H1 (cell line): ENCODE data around the gene INAFM1. TPM values are rescaled to one million over a fixed set of nuclear protein-coding genes. Genes with fewer than 3 reads are reported as not detected.

Source experiments
- CTCF ChIA-PET: fragments of 300-600 bp; sonication (Branson Sonifier 250); formaldehyde crosslinking; loops from one replicate; lab custom pipeline; 2021; ENCODE audit not compliant: partially characterized antibody; lab: Charles Lee
- POLR2A ChIA-PET: fragments of 300-600 bp; sonication (Branson Sonifier 250); formaldehyde crosslinking; loops from one replicate; lab custom pipeline; 2021; ENCODE audit warnings: inconsistent platforms; ENCODE audit not compliant: partially characterized antibody; lab: Charles Lee
- DNase-seq, 2 experiments: peaks; one replicate each; pipeline versions ENCODE4 v3.0.0 to v3.0.0-alpha.2; 2010 to 2022; ENCODE audit warnings: low spot score in 2 of 2, low read depth in 1 of 2, mixed read lengths in 1 of 2
- FAIRE-seq: peaks from 2 replicates; lab custom pipeline; 2011; peaks lifted over from hg19 to GRCh38; lab: Jason Lieb, UNC
- H2AFZ ChIP-seq: 2 replicates; pipeline ENCODE4 v1.8.1; 2012; ENCODE audit warnings: low read length, inconsistent platforms
- H2AK5ac ChIP-seq: 2 replicates; pipeline ENCODE4 v1.6.1; 2013; ENCODE audit warnings: low read depth, low read length
- H2BK120ac ChIP-seq: replicated peaks from 2 replicates; pipeline ENCODE3; 2013; ENCODE audit warnings: low read depth, low read length, inconsistent platforms
- H2BK12ac ChIP-seq: 2 replicates; pipeline ENCODE4 v1.6.1; 2013; ENCODE audit warnings: low read depth, low read length
- H2BK15ac ChIP-seq: 2 replicates; pipeline ENCODE4 v1.6.1; 2013; ENCODE audit warnings: low read length
- H2BK20ac ChIP-seq: 2 replicates; pipeline ENCODE4 v1.6.1; 2013; ENCODE audit warnings: low read length
- H2BK5ac ChIP-seq: 2 replicates; pipeline ENCODE4 v1.6.1; 2013; ENCODE audit warnings: low read depth, low read length
- H3K14ac ChIP-seq: 2 replicates; pipeline ENCODE4 v1.6.1; 2013; ENCODE audit warnings: inconsistent platforms; ENCODE audit not compliant: insufficient read length
- H3K18ac ChIP-seq: 2 replicates; pipeline ENCODE4 v1.6.1; 2013; ENCODE audit warnings: low read length; ENCODE audit errors: extremely low read depth
- H3K23ac ChIP-seq: 2 replicates; pipeline ENCODE4 v1.6.1; 2013; ENCODE audit warnings: inconsistent platforms; ENCODE audit not compliant: insufficient read length
- H3K23me2 ChIP-seq: 2 replicates; pipeline ENCODE4 v1.6.1; 2013; ENCODE audit warnings: low read depth, low read length
- H3K27ac ChIP-seq: 2 replicates; pipeline ENCODE4 v1.6.1; 2011; ENCODE audit warnings: low read depth, low read length, inconsistent platforms
- H3K27me3 ChIP-seq, 4 experiments: replicated peaks in 1 of 4; 1 replicate in 1 of 4; 2 replicates in 3 of 4; pipeline versions ENCODE4 v1.6.1 to v1.8.1; 2011 to 2013; ENCODE audit warnings: low read length in 3 of 4, mild to moderate bottlenecking in 3 of 4, inconsistent platforms in 2 of 4, mixed read lengths in 2 of 4, moderate library complexity in 1 of 4; ENCODE audit not compliant: control insufficient read depth in 3 of 4, insufficient read depth in 3 of 4; ENCODE audit errors: extremely low read depth in 1 of 4
- H3K36me3 ChIP-seq, 4 experiments: 2 replicates each; pipeline versions ENCODE4 v1.6.1 to v1.8.1; 2011 to 2013; ENCODE audit warnings: mild to moderate bottlenecking in 4 of 4, low read length in 3 of 4, moderate library complexity in 2 of 4, control low read depth in 1 of 4, inconsistent platforms in 1 of 4; ENCODE audit not compliant: insufficient read depth in 4 of 4, control insufficient read depth in 2 of 4
- H3K4ac ChIP-seq: replicated peaks from 2 replicates; pipeline ENCODE3; 2013; ENCODE audit warnings: low read length, low read depth, mixed read lengths, inconsistent platforms; ENCODE audit not compliant: insufficient read length
- H3K4me1 ChIP-seq, 4 experiments: replicated peaks in 1 of 4; 1 replicate in 1 of 4; 2 replicates in 3 of 4; pipeline versions ENCODE4 v1.6.1 to v1.8.1; 2011 to 2013; ENCODE audit warnings: low read length in 3 of 4, inconsistent platforms in 2 of 4, mixed read lengths in 1 of 4; ENCODE audit not compliant: insufficient read depth in 4 of 4, control insufficient read depth in 3 of 4
- H3K4me2 ChIP-seq, 2 experiments: 2 replicates each; pipeline versions ENCODE4 v1.6.1 to v1.8.1; 2011 to 2013; ENCODE audit warnings: low read depth in 2 of 2, low read length in 2 of 2, control low read depth in 1 of 2, inconsistent platforms in 1 of 2, mild to moderate bottlenecking in 1 of 2; ENCODE audit not compliant: insufficient read depth in 1 of 2
- H3K4me3 ChIP-seq, 4 experiments: fragments of 200-600, 300-600 bp in 1 of 4; sonication (generic), shearing (Covaris generic), sonication (Bioruptor Twin) in 1 of 4; 2 replicates each; pipeline versions ENCODE4 v1.5.1 to v1.8.1; 2011 to 2016; ENCODE audit warnings: low read length in 4 of 4, low read depth in 3 of 4, control low read depth in 2 of 4, inconsistent platforms in 2 of 4, mild to moderate bottlenecking in 2 of 4, mixed read lengths in 1 of 4, moderate library complexity in 1 of 4; ENCODE audit not compliant: insufficient read depth in 2 of 4; ENCODE audit errors: extremely low read depth in 1 of 4
- H3K56ac ChIP-seq: replicated peaks from 2 replicates; pipeline ENCODE3; 2013; ENCODE audit warnings: low read depth, mild to moderate bottlenecking, mixed read lengths, low read length, inconsistent platforms; ENCODE audit not compliant: insufficient read length
- H3K79me1 ChIP-seq: 2 replicates; pipeline ENCODE4 v1.6.1; 2013; ENCODE audit warnings: low read depth, low read length, control low read depth
- H3K79me2 ChIP-seq, 2 experiments: 2 replicates each; pipeline versions ENCODE4 v1.6.1 to v1.8.1; 2012 to 2013; ENCODE audit warnings: low read length in 2 of 2, mild to moderate bottlenecking in 2 of 2, inconsistent platforms in 1 of 2; ENCODE audit not compliant: insufficient read depth in 2 of 2, control insufficient read depth in 1 of 2
- H3K9ac ChIP-seq, 4 experiments: replicated peaks in 1 of 4; 1 replicate in 1 of 4; 2 replicates in 3 of 4; pipeline versions ENCODE4 v1.6.1 to v1.8.1; 2011 to 2013; ENCODE audit warnings: low read depth in 3 of 4, low read length in 3 of 4, control low read depth in 2 of 4, mild to moderate bottlenecking in 2 of 4, moderate library complexity in 2 of 4, inconsistent platforms in 1 of 4; ENCODE audit errors: extremely low read depth in 1 of 4
- H3K9me3 ChIP-seq, 2 experiments: 2 replicates each; pipeline versions ENCODE4 v1.6.1 to v1.8.1; 2012 to 2013; ENCODE audit warnings: mild to moderate bottlenecking in 2 of 2, moderate library complexity in 2 of 2, control low read depth in 1 of 2, inconsistent platforms in 1 of 2, low read depth in 1 of 2, low read length in 1 of 2, mixed read lengths in 1 of 2; ENCODE audit not compliant: insufficient read depth in 2 of 2
- H4K20me1 ChIP-seq, 2 experiments: replicated peaks in 1 of 2; 2 replicates each; pipeline versions ENCODE3 to v1.8.1; 2011 to 2013; ENCODE audit warnings: inconsistent platforms in 2 of 2, low read length in 2 of 2, mild to moderate bottlenecking in 1 of 2; ENCODE audit not compliant: insufficient read depth in 2 of 2, control insufficient read depth in 1 of 2
- H4K5ac ChIP-seq: 2 replicates; pipeline ENCODE4 v1.6.1; 2013; ENCODE audit warnings: low read length, low read depth, mixed read lengths, inconsistent platforms; ENCODE audit not compliant: insufficient read length
- H4K8ac ChIP-seq: 2 replicates; pipeline ENCODE4 v1.8.0; 2013; ENCODE audit warnings: mild to moderate bottlenecking, moderate library complexity, low read length, inconsistent platforms; ENCODE audit not compliant: insufficient read depth; ENCODE audit errors: extremely low read depth
- H4K91ac ChIP-seq: replicated peaks from 2 replicates; pipeline ENCODE3; 2013; ENCODE audit warnings: low read length, mixed read lengths, inconsistent platforms; ENCODE audit not compliant: insufficient read length
- BCL11A ChIP-seq, 2 experiments: IDR thresholded peaks; one replicate each; pipeline ENCODE4 v1.6.1; 2011; ENCODE audit warnings: low read depth in 2 of 2, low read length in 2 of 2, mild to moderate bottlenecking in 2 of 2
- FOSL1 ChIP-seq: IDR thresholded peaks from 2 replicates; pipeline ENCODE4 v1.6.1; 2011; ENCODE audit warnings: mild to moderate bottlenecking, low read depth, low read length, moderate library complexity; ENCODE audit not compliant: insufficient read depth
- GABPA ChIP-seq: IDR thresholded peaks from 2 replicates; pipeline ENCODE4 v1.6.1; 2011; ENCODE audit warnings: mild to moderate bottlenecking, low read length, moderate library complexity, borderline replicate concordance; ENCODE audit not compliant: insufficient read depth
- GTF2F1 ChIP-seq: IDR thresholded peaks from 2 replicates; pipeline ENCODE4 v1.6.1; 2012; ENCODE audit warnings: low read depth, low read length, improper control_type of control experiment, borderline replicate concordance
- KDM1A ChIP-seq: fragments of 200-600, 300-600 bp; sonication (generic); IDR thresholded peaks from 2 replicates; pipeline ENCODE4 v1.7.1; 2016; ENCODE audit warnings: mild to moderate bottlenecking, low read length, borderline replicate concordance
- NANOG ChIP-seq: IDR thresholded peaks from 2 replicates; pipeline ENCODE4 v1.6.1; 2011; ENCODE audit warnings: low read length, low read depth, mild to moderate bottlenecking, inconsistent platforms; ENCODE audit not compliant: insufficient read depth, poor library complexity, severe bottlenecking
- NRF1 ChIP-seq: IDR thresholded peaks from 2 replicates; pipeline ENCODE4 v1.6.1; 2011; ENCODE audit warnings: mild to moderate bottlenecking, low read depth, low read length, improper control_type of control experiment
- RNF2 ChIP-seq: fragments of 200-900, 300-1000 bp; sonication (generic); IDR thresholded peaks from 2 replicates; pipeline ENCODE4 v1.7.1; 2016; ENCODE audit warnings: borderline replicate concordance, low read depth, mild to moderate bottlenecking, antibody characterized with exemption, low read length; ENCODE audit not compliant: poor library complexity, severe bottlenecking; ENCODE audit errors: missing control alignments
- SAP30 ChIP-seq: fragments of 300-600 bp; sonication (generic); IDR thresholded peaks from 2 replicates; pipeline ENCODE4 v1.7.1; 2012; ENCODE audit warnings: low read length, moderate library complexity, mild to moderate bottlenecking, inconsistent platforms; ENCODE audit not compliant: insufficient read depth, insufficient replicate concordance
- TBP ChIP-seq: IDR thresholded peaks from 2 replicates; pipeline ENCODE4 v1.6.1; 2011; ENCODE audit warnings: low read depth, low read length, improper control_type of control experiment
- WGBS, 2 experiments: shearing (Covaris generic) in 1 of 2; methylation state at CpG; one replicate each; pipeline versions ENCODE4 v1.1.6 to v1.1.7; 2013 to 2015; ENCODE audit warnings: low lambda C conversion rate in 2 of 2, mixed read lengths in 2 of 2, inconsistent platforms in 1 of 2, low coverage in 1 of 2, missing lambda C conversion rate in 1 of 2; ENCODE audit not compliant: insufficient replicate concordance in 2 of 2, insufficient coverage in 1 of 2, insufficient read length in 1 of 2; ENCODE audit errors: extremely low coverage in 1 of 2, missing lambda C conversion rate in 1 of 2; 5-methylcytosine and 5-hydroxymethylcytosine counted together
- polyA plus RNA-seq, 7 experiments: library from polyadenylated mRNA; depleted of rRNA in 3 of 7; stranded (reverse) in 5 of 7; unstranded in 2 of 7; fragments of >200 nt in 5 of 7; fragments of 200-250 nt in 2 of 7; gene quantifications; 1 replicate in 5 of 7; 2 replicates in 1 of 7; 4 replicates in 1 of 7; pipeline versions ENCODE4 v1.2.1 to v1.2.3, GENCODE V29; 2011 to 2013; ENCODE audit warnings: missing spikeins in 2 of 7, mixed read lengths in 2 of 7
- total RNA-seq: library from RNA; stranded (reverse); fragmentation: NEBNext Ultra II Directional; extraction: Animal tissue kit (Norgen Biotek cat#: 25700); gene quantifications from 2 replicates; pipeline ENCODE4 v1.2.1, GENCODE V29; 2021

INAFM1 gene
- total and polyA plus RNA-seq, 2 of the 8 experiments (the other 6 are each of a cell fraction or from before 2014, with no cell fraction given): 2.6 to 3.4 TPM

DNA sequence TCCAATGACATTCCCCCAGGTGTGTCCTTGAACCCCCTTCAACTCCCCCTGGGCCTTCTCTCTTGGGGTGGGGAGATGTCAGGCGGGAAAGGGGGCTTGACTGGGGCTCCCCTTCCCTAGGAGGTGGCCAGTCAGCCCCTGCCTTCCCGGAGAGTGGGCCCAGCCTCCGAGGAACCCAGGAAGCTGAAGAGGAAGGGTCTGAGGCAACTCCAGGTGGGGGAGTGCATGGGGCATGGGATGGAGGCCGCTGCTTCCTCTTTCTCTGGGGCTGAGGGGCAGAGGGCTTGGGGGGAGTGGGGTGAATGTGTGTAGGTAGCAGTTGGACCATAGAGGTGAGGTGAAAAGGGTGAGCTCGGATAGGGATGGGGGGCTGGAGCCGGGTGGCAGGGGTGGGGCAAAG, 2.7 kb upstream of the INAFM1 start:
- ChIA-PET POLR2A (interaction anchor here (0.6 to 6.2 kb wide), 11 partner anchors 11 to 434 kb away, joined by 3 to 49 read pairs (median 3); partner anchors contain the start of genes CCDC9 and ZC3H4), CTCF (interaction anchor here (0.9 to 1.7 kb wide), 5 partner anchors 10 to 156 kb away, joined by 3 to 6 read pairs (median 4); partner anchors contain the start of gene CCDC9)
- no peak overlapping the region for H4K91ac ChIP-seq
- peaks cover 3 to 20% of the 10 kb centered on the region in 2 experiments for H4K20me1 ChIP-seq
- no peak overlapping the region for H3K4ac ChIP-seq
- no peak overlapping the region for H2AK5ac ChIP-seq
- peaks cover 0 to 10% (median 6%) of the 10 kb centered on the region in 4 experiments; a peak in 5 of 7 replicates for H3K27me3 ChIP-seq
- H2BK12ac ChIP-seq: no peak overlapping the region
- no peaks in the 10 kb centered on the region for H3K9me3 ChIP-seq
- no peak overlapping the region for H2BK15ac ChIP-seq
- H2BK5ac ChIP-seq: no peak overlapping the region
- H3K9ac ChIP-seq: no peak overlapping the region
- H3K18ac ChIP-seq: no peak overlapping the region
- H4K8ac ChIP-seq: no peak overlapping the region; the same call in 1 of the 2 replicates
- no peak overlapping the region for H3K27ac ChIP-seq
- no peak overlapping the region for H2AFZ ChIP-seq
- no peak overlapping the region for H2BK20ac ChIP-seq
- no peak overlapping the region for H4K5ac ChIP-seq
- no peak overlapping the region for H2BK120ac ChIP-seq
- H3K4me1 ChIP-seq: peaks cover 0 to 19% (median 8%) of the 10 kb centered on the region in 4 experiments; a peak in 6 of 7 replicates
- peak overlapping the region; percentile 82 to 86; a peak in 3 of 4 replicates for H3K4me2 ChIP-seq
- DNase-seq (no peak), FAIRE-seq (no peak)
- H3K36me3 ChIP-seq: peaks cover 0 to 13% (median 3%) of the 10 kb centered on the region in 4 experiments; a peak in 4 of 8 replicates
- H3K56ac ChIP-seq: no peak overlapping the region
- peaks cover 25% of the 10 kb centered on the region for H3K23me2 ChIP-seq
- WGBS, 2 experiments: 95% methylated on average over 2 of the region's 6 CpGs; no CpG with 5 or more reads in 1 of the 2 experiments
- H3K79me2 ChIP-seq: no peaks in the 10 kb centered on the region
- H3K79me1 ChIP-seq: no peaks in the 10 kb centered on the region; the same call in 1 of the 2 replicates
- H3K23ac ChIP-seq: no peak overlapping the region
- H3K4me3 ChIP-seq: peak overlapping the region in 1 of 4 experiments; percentile 84; a peak in 2 of 8 replicates
- no peak overlapping the region for H3K14ac ChIP-seq
- TF ChIP-seq RNF2 (no peak), BCL11A (IDR thresholded peaks at IDR 0.05; ENCODE audit: low read depth in 2 of 2, low read length in 2 of 2) (no peak), TBP (no peak), SAP30 (no peak), FOSL1 (no peak), NRF1 (no peak), NANOG (no peak), GTF2F1 (no peak), KDM1A (no peak), GABPA (no peak)
